ENCODE results near the gene KRTAP2-1. TPM values are rescaled to one million over a fixed set of nuclear protein-coding genes. Genes with fewer than 3 reads are reported as not detected.
"Not testable (repeated sequence)": the region's sequence is repeated elsewhere in the genome, so short reads cannot be mapped to it uniquely, and the experiment has no call there.

Gene KRTAP2-1
- total RNA-seq, 8 experiments from 2014 or later = 0.71 TPM; not detected in 7

GRCh38 chr17:41015454-41015853 lies 31.7 kb downstream of the KRTAP2-1 start:
- H3K27ac ChIP-seq = no peak overlapping the region
- no peak overlapping the region for H3K4me3 ChIP-seq
- in situ Hi-C loops (cut with MboI; ENCODE audit: low pct_unique_long_range_greater_than_20kb in 2 of 9, low sequenced_read_pairs in 9 of 9, unreplicated experiment in 9 of 9) = no loop called here
- peaks cover 0 to 4% of the 10 kb centered on the region in 2 donors for H3K4me1 ChIP-seq (replicated peaks in 1 of 2)
- WGBS, 10 experiments = 52 to 86% (median 66%) methylated on average over 3 to 7 of the region's 7 CpGs; no CpG with 5 or more reads in 3 of the 10 experiments
- ATAC-seq (replicated peaks in 6 of 8) = peak in 4 of 8 experiments; percentile 42 to 67 (median 50)

DNA sequence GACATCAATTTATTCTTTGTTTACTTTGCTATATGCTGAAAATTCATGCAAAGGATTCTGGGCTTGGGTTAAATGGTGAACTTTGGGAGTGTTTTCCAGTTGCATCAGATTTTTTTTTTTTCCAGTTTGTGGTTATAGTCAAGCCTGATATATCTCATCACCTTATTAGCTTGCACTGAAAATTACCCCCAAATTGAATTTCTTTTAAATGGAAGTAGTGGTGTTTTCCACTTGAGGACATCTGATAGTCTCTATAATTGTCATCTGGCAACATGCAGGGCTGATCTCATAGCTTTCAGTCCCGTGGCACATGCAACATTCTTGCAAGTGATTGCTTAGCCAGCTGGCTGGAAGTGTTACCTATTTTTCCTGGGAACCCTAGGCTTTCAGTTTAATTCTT lies 33.5 kb downstream of the KRTAP2-1 start:
- peak in 6 of 8 experiments; percentile 32 to 91 (median 74) for ATAC-seq (replicated peaks in 6 of 8)
- 0 to 57% (median 29%) methylated on average over 1 of the region's 1 CpG; no CpG with 5 or more reads in 3 of the 10 experiments for WGBS, 10 experiments
- in situ Hi-C loops (cut with MboI; ENCODE audit: low pct_unique_long_range_greater_than_20kb in 2 of 9, low sequenced_read_pairs in 9 of 9, unreplicated experiment in 9 of 9) = no loop called here

DNA sequence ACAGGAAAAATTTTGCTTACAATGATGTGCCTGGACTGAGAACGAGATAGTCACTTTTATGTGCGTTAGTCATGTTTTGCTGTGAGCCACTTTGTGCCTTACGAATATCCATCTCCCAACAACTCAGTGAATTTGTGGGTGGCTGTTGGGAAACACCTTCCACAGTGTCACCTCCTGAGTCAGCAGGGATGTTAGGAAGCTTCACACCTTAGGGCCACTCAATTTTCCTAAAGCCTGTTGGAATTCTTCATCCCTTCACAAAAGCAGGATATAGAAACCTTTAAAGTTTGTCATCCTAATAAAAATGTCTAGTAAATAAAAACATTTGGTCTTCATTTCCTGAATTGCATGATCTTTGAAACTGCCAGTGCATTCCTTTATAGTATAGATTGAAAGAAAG lies 33.9 kb downstream of the KRTAP2-1 start:
- no peak overlapping the region for H3K4me3 ChIP-seq
- ATAC-seq (replicated peaks in 6 of 8) = no peak
- peaks cover 0 to 4% of the 10 kb centered on the region in 2 donors for H3K4me1 ChIP-seq (replicated peaks in 1 of 2)
- 7 to 90% (median 30%) methylated on average over 3 of the region's 3 CpGs; no CpG with 5 or more reads in 3 of the 10 experiments for WGBS, 10 experiments
- H3K27ac ChIP-seq = no peak overlapping the region
- in situ Hi-C loops (cut with MboI; ENCODE audit: low pct_unique_long_range_greater_than_20kb in 2 of 9, low sequenced_read_pairs in 9 of 9, unreplicated experiment in 9 of 9) = no loop called here

More for the DNA sequence above, 33.5 kb downstream of the KRTAP2-1 start:
- Histone ChIP-seq H3K4me1 (replicated peaks in 1 of 2) (peaks cover 0 to 4% of the 10 kb centered on the region in 2 donors), H3K4me3 (no peak overlapping the region), H3K27ac (no peak overlapping the region)

- peaks cover 0 to 4% of the 10 kb centered on the region in 2 donors for H3K4me1 ChIP-seq (replicated peaks in 1 of 2)
- H3K4me3 ChIP-seq = no peak overlapping the region
- no peak overlapping the region for H3K27ac ChIP-seq
- in situ Hi-C loops (cut with MboI; ENCODE audit: low pct_unique_long_range_greater_than_20kb in 2 of 9, low sequenced_read_pairs in 9 of 9, unreplicated experiment in 9 of 9) = no loop called here
- no peak for ATAC-seq (replicated peaks in 6 of 8)
- 8 to 88% (median 83%) methylated on average over 1 to 5 of the region's 6 CpGs; no CpG with 5 or more reads in 1 of the 10 experiments for WGBS, 10 experiments
These were observed 34.6 kb downstream of the KRTAP2-1 start for GRCh38 chr17:41012326-41013120.

DNA sequence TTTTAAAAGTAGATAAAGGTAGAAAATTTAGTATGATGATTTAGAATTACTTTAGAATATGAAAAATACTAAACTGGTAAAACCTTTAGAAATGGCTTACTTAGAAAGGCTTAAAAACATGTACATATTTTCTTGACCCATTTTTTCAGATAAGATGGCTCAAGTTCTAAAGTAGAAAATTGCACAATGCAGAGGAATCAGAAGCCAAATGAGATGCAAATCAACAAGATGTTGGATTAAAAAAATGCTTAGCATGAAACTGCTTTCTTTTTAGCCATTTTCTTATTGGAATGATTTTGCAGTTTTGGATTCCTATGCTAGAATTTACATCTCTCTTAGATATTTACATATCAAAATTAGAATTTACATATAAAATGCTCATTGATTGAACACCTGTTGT lies 36.7 kb downstream of the KRTAP2-1 start:
- Histone ChIP-seq H3K4me3 (no peak overlapping the region), H3K4me1 (replicated peaks in 1 of 2) (peaks cover 0 to 6% of the 10 kb centered on the region in 2 donors), H3K27ac (no peak overlapping the region)
- no peak for ATAC-seq (replicated peaks in 6 of 8)
- in situ Hi-C loops (cut with MboI; ENCODE audit: low pct_unique_long_range_greater_than_20kb in 2 of 9, low sequenced_read_pairs in 9 of 9, unreplicated experiment in 9 of 9) = no loop called here

GRCh38 chr17:41009936-41010335 lies 37.2 kb downstream of the KRTAP2-1 start:
- Histone ChIP-seq H3K4me3 (no peak overlapping the region), H3K27ac (no peak overlapping the region), H3K4me1 (replicated peaks in 1 of 2) (peaks cover 0 to 6% of the 10 kb centered on the region in 2 donors)
- in situ Hi-C loops (cut with MboI; ENCODE audit: low pct_unique_long_range_greater_than_20kb in 2 of 9, low sequenced_read_pairs in 9 of 9, unreplicated experiment in 9 of 9) = no loop called here
- WGBS, 10 experiments = 22 to 100% (median 86%) methylated on average over 1 of the region's 1 CpG; no CpG with 5 or more reads in 2 of the 10 experiments
- no peak for ATAC-seq (replicated peaks in 6 of 8)

DNA sequence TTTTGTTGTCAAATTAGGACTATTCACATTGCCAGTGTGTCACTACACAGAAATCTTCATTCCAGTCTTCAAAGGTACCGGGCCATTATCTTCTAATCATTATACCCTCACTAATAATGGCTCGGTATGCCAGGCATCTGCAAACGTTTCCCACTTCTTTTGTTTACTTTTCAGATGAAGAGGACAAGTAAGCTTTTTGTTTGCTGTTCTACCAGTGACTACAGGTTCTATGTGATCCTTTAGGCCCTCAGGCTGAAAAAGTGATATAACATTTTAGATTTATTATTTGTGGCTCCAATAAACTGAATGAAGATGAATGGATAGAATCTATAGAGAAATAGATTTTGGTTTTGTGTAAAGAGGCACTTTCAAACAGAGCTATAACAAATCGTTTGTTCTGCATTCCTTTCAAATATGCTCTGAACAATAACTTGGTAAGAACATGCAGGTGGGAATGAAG lies 37.8 kb downstream of the KRTAP2-1 start:
- Histone ChIP-seq H3K27ac (no peak overlapping the region), H3K4me1 (replicated peaks in 1 of 2) (peaks cover 0 to 6% of the 10 kb centered on the region in 2 donors), H3K4me3 (no peak overlapping the region)
- 13 to 80% (median 52%) methylated on average over 2 to 4 of the region's 4 CpGs; no CpG with 5 or more reads in 1 of the 10 experiments for WGBS, 10 experiments
- peak in 1 of 8 experiments; percentile 18 for ATAC-seq (replicated peaks in 6 of 8)
- in situ Hi-C loops (cut with MboI; ENCODE audit: low pct_unique_long_range_greater_than_20kb in 2 of 9, low sequenced_read_pairs in 9 of 9, unreplicated experiment in 9 of 9) = no loop called here

- Histone ChIP-seq H3K27ac (no peak within 1 kb of the TSS), H3K4me1 (replicated peaks in 1 of 2) (peaks cover 0 to 3% of the 10 kb centered on the region in 2 donors), H3K4me3 (no peak within 1 kb of the TSS)
- ATAC-seq (replicated peaks in 6 of 8) = no peak
- 40 to 100% (median 83%) methylated on average over 1 to 5 of the region's 8 CpGs; no CpG with 5 or more reads in 3 of the 10 experiments for WGBS, 10 experiments
- in situ Hi-C loops (cut with MboI; ENCODE audit: low pct_unique_long_range_greater_than_20kb in 2 of 9, low sequenced_read_pairs in 9 of 9, unreplicated experiment in 9 of 9) = no loop called here
These were observed 38.3 kb downstream of the KRTAP2-1 start, which contains the start of gene KRTAP3-1 for GRCh38 chr17:41008811-41009210. TSS of gene KRTAP3-1 (minus strand) at chr17:41009128. CDS start at chr17:41009074, 54 bp downstream.

GRCh38 chr17:41004397-41004796 lies 42.7 kb downstream of the KRTAP2-1 start:
- 80 to 100% (median 98%) methylated on average over 1 to 3 of the region's 3 CpGs; no CpG with 5 or more reads in 4 of the 10 experiments for WGBS, 10 experiments
- ATAC-seq (replicated peaks in 6 of 8) = no peak
- Histone ChIP-seq H3K4me3 (no peak overlapping the region), H3K4me1 (replicated peaks in 1 of 2) (peaks cover 0 to 2% of the 10 kb centered on the region in 2 donors), H3K27ac (no peak overlapping the region)
- in situ Hi-C loops (cut with MboI; ENCODE audit: low pct_unique_long_range_greater_than_20kb in 2 of 9, low sequenced_read_pairs in 9 of 9, unreplicated experiment in 9 of 9) = no loop called here

DNA sequence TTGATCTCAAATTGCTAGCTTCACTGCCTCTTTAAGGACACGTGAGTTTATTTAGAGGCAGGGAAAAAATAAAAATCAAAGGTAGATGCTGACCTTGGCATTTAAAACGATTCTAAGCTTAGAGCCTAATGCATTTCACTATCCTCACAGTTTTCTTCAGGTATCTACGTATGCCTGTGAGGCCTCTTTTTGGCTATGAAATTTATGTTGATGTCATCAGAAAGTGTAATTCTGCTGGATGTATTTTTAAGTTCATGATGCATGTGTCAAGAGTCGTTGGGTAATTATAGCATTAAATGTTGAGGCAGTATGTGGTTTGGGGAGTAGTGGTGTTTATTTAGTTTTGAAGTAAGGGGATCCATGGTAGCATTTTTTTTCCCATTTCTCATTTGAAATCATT lies 43.2 kb downstream of the KRTAP2-1 start:
- in situ Hi-C loops (cut with MboI; ENCODE audit: low pct_unique_long_range_greater_than_20kb in 2 of 9, low sequenced_read_pairs in 9 of 9, unreplicated experiment in 9 of 9) = no loop called here
- Histone ChIP-seq H3K4me1 (replicated peaks in 1 of 2) (peaks cover 0 to 2% of the 10 kb centered on the region in 2 donors), H3K27ac (no peak overlapping the region), H3K4me3 (no peak overlapping the region)
- 40 to 88% (median 73%) methylated on average over 1 to 4 of the region's 4 CpGs; no CpG with 5 or more reads in 1 of the 10 experiments for WGBS, 10 experiments
- ATAC-seq (replicated peaks in 6 of 8) = no peak

- ATAC-seq (replicated peaks in 6 of 8) = peak in 3 of 8 experiments; percentile 48 to 96 (median 62)
- in situ Hi-C loops (cut with MboI; ENCODE audit: low pct_unique_long_range_greater_than_20kb in 2 of 9, low sequenced_read_pairs in 9 of 9, unreplicated experiment in 9 of 9) = no loop called here
- peaks cover 1 to 2% of the 10 kb centered on the region in 2 donors for H3K4me1 ChIP-seq (replicated peaks in 1 of 2)
- no peak overlapping the region for H3K27ac ChIP-seq
- 0 to 80% (median 36%) methylated on average over 1 to 5 of the region's 5 CpGs for WGBS, 10 experiments
- no peak overlapping the region for H3K4me3 ChIP-seq
These were observed 44.3 kb downstream of the KRTAP2-1 start for GRCh38 chr17:41002814-41003213.

- WGBS, 10 experiments = 57 to 100% (median 93%) methylated on average over 1 to 3 of the region's 4 CpGs; no CpG with 5 or more reads in 3 of the 10 experiments
- Histone ChIP-seq H3K4me1 (replicated peaks in 1 of 2) (peaks cover 5 to 7% of the 10 kb centered on the region in 2 donors), H3K4me3 (no peak overlapping the region), H3K27ac (no peak overlapping the region)
- in situ Hi-C loops (cut with MboI; ENCODE audit: low pct_unique_long_range_greater_than_20kb in 2 of 9, low sequenced_read_pairs in 9 of 9, unreplicated experiment in 9 of 9) = no loop called here
- no peak for ATAC-seq (replicated peaks in 6 of 8)
These were observed 45.3 kb downstream of the KRTAP2-1 start for GRCh38 chr17:41001795-41002194.

DNA sequence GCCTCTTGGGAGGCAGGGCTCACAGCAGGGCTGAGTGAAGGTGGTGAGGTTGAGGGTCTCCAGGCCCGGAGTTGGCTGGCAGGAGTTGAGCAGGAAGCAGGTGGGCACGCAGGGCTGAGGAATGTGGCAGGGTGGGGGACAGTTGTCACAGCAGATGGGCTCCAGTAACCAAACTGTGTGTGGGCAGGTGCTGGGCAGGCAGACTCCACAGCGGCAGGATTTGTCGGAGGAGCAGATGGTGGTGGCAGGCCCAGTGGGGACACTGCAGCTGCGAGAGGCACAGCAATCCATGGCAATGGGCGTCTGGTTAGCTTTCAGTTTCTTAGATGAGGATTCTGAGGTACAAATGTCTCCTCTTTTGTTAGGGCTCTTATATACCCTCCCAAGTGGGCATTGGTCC lies 47.6 kb downstream of the KRTAP2-1 start, which contains the start of gene KRTAP3-2:
Gene KRTAP3-2 (minus strand): TSS at position 344 of the 400 bp plus-strand sequence. CDS start 53 bp downstream, at position 291.
- in situ Hi-C loops (cut with MboI; ENCODE audit: low pct_unique_long_range_greater_than_20kb in 2 of 9, low sequenced_read_pairs in 9 of 9, unreplicated experiment in 9 of 9); H3K4me1 ChIP-seq (replicated peaks in 1 of 2); ATAC-seq (replicated peaks in 6 of 8); H3K4me3 ChIP-seq; H3K27ac ChIP-seq: not testable (repeated sequence)
- 80 to 100% methylated on average over 1 of the region's 6 CpGs; no CpG with 5 or more reads in 8 of the 10 experiments for WGBS, 10 experiments
